ENCODE data around the gene MTCH2. TPM values are rescaled to one million over a fixed set of nuclear protein-coding genes. Genes with fewer than 3 reads are reported as not detected.

The MTCH2 gene
- total RNA-seq (2022; extraction: Qiagen RNA extraction; ENCODE audit: low read depth): 117 to 197 TPM (median 126 TPM) in 5 replicates

DNA sequence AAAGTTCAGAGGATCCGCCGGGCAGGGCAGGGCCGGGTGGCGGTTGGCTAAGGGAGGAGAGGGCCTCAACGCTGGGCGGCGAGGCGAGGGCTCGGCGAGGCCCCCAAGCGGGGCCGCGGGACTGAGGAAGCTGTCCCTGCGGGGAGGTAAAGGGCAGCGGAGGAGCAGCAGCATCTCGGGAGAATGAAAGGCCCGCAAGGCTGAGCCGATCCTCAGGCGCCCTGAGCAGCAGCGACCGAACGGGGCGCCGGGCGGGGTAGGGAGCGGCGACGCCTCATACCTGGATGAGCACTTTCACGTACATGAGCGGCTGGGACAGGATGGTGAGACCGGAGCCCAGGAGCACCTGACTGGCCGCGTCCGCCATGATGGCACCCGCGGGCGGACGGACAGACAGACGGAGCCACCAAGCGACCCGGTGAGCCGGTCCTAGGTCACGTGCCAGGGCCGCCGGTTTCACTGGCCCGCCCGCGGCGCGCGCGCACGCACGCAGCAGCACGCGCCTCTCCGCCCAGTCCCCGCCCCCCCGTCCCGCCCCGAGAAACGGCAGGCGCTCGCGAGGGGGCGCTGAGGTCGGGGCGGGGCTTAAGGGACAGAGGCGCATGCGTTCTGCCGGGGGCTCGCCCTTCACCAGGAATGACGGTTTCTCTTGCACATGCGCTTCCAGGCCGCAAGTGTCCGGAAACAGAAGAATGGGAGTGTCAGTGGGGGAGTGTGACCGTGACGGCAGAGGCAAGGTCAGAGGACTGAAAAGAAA, at the start of gene MTCH2:
Gene MTCH2 (minus strand): TSS at position 461 of the 757 bp plus-strand sequence. CDS start 94 bp downstream, at position 367.

DNA sequence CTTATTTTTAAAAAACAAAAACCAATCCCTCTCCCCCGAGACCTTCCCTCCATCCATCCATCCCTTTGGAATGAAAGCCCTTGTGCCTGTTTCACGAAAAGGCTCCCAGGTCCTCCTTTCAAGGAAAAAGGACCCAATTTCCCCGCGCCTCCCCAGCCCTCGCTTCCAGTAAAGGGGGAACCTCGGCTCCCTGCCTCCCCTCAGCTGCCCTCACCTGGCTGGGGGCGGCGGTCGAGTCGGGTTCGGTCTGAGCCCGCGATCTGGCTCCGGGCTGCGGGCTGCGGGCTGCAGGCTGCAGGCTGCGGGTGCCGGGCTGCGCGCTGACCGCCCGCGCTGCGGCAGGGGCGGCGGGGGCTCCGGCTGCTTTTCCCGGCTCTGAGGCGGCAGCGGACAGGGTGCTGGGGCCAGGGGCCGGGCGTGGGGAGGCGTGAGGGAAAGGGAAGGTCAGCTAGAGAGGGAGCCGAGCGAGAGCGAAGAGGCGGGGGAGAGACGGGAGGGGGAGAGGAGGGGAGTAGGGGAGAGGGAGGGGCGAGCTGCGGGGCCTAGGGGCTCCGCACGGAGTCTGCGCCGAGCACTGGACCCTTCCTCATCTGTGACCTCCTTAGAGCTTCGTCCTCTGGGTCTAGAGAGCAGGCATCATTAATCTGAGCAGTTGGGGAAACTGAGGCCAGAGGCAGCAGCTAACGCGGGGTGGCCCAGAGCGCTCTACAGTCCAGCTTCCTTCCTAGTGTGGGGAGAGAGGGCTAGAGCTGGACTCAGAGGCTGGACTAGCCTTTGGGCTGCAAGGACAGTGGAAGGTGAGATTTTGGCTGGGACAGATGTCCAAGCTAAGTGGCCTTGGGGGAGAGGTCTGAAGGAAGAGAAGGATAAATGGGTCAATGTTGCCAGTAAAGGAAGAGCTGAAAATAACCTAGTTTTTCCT, 48.2 kb downstream of the MTCH2 start, which contains the start of gene C1QTNF4:
Gene C1QTNF4 (minus strand): TSS at position 478 of the 922 bp plus-strand sequence. CDS start 3,601 bp downstream, outside the sequence.

DNA sequence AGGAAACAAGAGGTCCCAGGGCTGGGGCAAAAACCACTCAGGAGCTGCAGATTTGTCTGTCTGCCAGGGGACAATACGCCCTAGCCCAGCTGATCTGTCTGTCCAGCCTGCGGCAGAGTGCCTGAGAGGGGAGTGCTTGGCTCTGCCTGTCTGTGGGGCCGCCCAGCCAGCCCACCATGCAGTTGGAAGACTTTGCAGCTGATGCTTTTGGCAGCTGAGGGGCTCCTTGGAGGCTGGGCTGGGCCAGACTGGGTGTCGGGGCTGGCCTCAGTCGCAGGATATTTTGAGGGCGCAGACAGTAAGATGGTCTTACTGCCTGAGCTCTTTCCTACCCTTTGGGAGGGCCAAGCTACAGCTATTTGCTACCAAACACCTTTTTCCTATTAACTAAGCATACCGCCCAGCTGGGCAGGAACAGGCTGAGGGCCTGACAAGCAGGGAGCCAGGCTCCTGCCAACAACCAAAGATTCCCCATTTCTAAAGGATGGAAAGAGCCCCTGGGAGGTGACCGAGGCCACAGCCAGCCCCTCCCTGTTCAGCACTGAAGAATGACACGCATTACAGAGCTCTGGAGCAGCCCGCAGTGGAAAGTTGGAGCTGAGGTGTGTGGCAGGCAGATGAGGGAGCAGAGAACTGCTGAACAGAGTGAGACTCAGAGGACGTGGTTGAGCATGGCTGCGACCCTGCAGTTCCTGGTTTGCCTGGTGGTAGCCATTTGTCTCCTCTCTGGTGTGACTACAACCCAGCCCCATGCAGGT, 56.1 kb downstream of the MTCH2 start, which contains the start of gene FAM180B:
Gene FAM180B (plus strand): TSS at position 581 of the 758 bp plus-strand sequence. CDS start 91 bp downstream, at position 672.

DNA sequence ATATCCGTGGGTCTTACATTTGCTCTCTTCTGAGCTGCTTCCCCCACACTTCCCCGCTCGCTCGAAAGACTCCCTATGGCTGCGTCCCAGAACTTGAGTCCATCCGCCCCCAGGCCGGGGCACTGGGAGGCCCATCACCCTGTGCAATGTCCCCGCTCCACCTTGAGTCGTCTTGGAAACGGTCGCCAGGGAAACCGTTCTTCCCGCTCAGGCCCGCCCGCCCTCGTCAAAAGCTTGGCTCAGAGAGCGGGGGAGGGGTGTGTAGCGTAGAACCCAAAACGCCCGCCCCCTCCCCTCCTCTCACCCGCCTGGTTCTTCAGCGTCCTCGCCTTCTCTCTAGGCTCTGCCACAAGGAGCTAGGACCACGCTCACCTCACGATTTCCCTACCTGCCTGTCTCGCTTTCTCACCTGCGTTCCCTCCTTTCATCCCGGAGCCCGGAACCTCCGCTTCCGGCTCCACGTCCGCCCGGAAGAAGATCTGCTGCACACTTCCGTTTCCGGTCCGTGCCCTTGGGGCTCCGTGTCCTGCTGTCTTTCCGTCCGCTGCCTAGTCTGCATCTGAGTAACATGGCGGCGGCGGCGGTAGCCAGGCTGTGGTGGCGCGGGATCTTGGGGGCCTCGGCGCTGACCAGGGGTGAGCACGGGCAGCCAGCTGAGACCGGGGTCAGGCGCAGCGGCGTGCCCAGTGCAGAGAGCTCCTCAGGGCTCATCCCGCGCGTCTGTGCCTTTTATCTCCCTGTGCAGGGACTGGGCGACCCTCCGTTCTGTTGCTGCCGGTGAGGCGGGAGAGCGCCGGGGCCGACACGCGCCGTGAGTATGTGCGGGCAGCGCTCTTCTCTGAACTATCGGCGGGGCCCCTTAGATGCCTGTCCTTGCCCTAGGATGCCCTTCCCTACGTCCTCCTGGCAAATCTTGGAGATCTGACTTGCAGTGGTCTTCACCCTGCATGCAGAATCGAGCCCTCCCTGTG, 63.5 kb downstream of the MTCH2 start, which contains the start of the genes KBTBD4 and NDUFS3:
Gene KBTBD4 (minus strand): TSS at position 447 of the 971 bp plus-strand sequence. CDS start 19 bp downstream, at position 428.
Gene NDUFS3 (plus strand): TSS at position 551 of the 971 bp plus-strand sequence. CDS start 18 bp downstream, at position 569.

Other genes starting within 250 kb of the MTCH2 start
- 38.8 to 55.3 TPM (median 43.5 TPM) in 5 replicates for gene SLC39A13, start 234.0 kb downstream of the MTCH2 start, total RNA-seq (2022; extraction: Qiagen RNA extraction; ENCODE audit: low read depth)
- gene PSMC3, start 216.1 kb downstream of the MTCH2 start, total RNA-seq (2022; extraction: Qiagen RNA extraction; ENCODE audit: low read depth): 184 to 261 TPM (median 197 TPM) in 5 replicates
- gene RAPSN, start 193.4 kb downstream of the MTCH2 start, total RNA-seq (2022; extraction: Qiagen RNA extraction; ENCODE audit: low read depth): 0.07 TPM in 1 of 5 replicates, not detected in the others
- gene CELF1, start 89.4 kb downstream of the MTCH2 start, total RNA-seq (2022; extraction: Qiagen RNA extraction; ENCODE audit: low read depth): 40.4 to 54.4 TPM (median 48.2 TPM) in 5 replicates
- gene PTPMT1, start 77.0 kb downstream of the MTCH2 start, total RNA-seq (2022; extraction: Qiagen RNA extraction; ENCODE audit: low read depth): 57.9 to 80.3 TPM (median 79.2 TPM) in 5 replicates
- gene KBTBD4, start 63.6 kb downstream of the MTCH2 start, total RNA-seq (2022; extraction: Qiagen RNA extraction; ENCODE audit: low read depth): 16.6 to 19.1 TPM (median 18.0 TPM) in 5 replicates
- gene NDUFS3, start 63.5 kb downstream of the MTCH2 start, total RNA-seq (2022; extraction: Qiagen RNA extraction; ENCODE audit: low read depth): 104 to 151 TPM (median 132 TPM) in 5 replicates
- gene FAM180B, start 55.9 kb downstream of the MTCH2 start, total RNA-seq (2022; extraction: Qiagen RNA extraction; ENCODE audit: low read depth): 0.07 TPM in 1 of 5 replicates, not detected in the others
- gene C1QTNF4, start 48.1 kb downstream of the MTCH2 start, total RNA-seq (2022; extraction: Qiagen RNA extraction; ENCODE audit: low read depth): 0.13 to 0.22 TPM in 2 of 5 replicates, not detected in the others
- 0.78 to 1.5 TPM (median 1.1 TPM) in 5 replicates for gene AGBL2, start 72.8 kb upstream of the MTCH2 start, total RNA-seq (2022; extraction: Qiagen RNA extraction; ENCODE audit: low read depth)
- gene FNBP4, start 124.8 kb upstream of the MTCH2 start, total RNA-seq (2022; extraction: Qiagen RNA extraction; ENCODE audit: low read depth): 46.0 to 67.8 TPM (median 57.4 TPM) in 5 replicates
- gene NUP160, start 205.8 kb upstream of the MTCH2 start, total RNA-seq (2022; extraction: Qiagen RNA extraction; ENCODE audit: low read depth): 23.0 to 31.7 TPM (median 29.7 TPM) in 5 replicates